Fibroblast of skin of back (primary cell): ENCODE data around the gene HAUS3.

Experiments used
- DNase-seq: peaks from one replicate; pipeline ENCODE4 v3.0.0-alpha.2; 2013

Gene HAUS3

GRCh38 chr4:2262944-2263250 lies 21.0 kb upstream of the HAUS3 start:
- DNase-seq = no peak

GRCh38 chr4:2262145-2262943 lies 20.4 kb upstream of the HAUS3 start:
- peak; percentile 100 for DNase-seq

GRCh38 chr4:2261853-2262144 lies 19.9 kb upstream of the HAUS3 start, which contains the start of gene MXD4:
MXD4 (minus strand) TSS chr4:2262109; CDS start chr4:2261980, 129 bp downstream.
- DNase-seq = no peak

- DNase-seq = peak; percentile 65
Observed at GRCh38 chr4:2261110-2261852, 19.4 kb upstream of the HAUS3 start.

GRCh38 chr4:2260344-2261109 lies 18.6 kb upstream of the HAUS3 start:
- no peak for DNase-seq

- DNase-seq = no peak
Observed at GRCh38 chr4:2259541-2260343, 17.8 kb upstream of the HAUS3 start.

- no peak for DNase-seq
Observed at GRCh38 chr4:2259036-2259540, 17.2 kb upstream of the HAUS3 start.

GRCh38 chr4:2258091-2259035 lies 16.4 kb upstream of the HAUS3 start:
- DNase-seq = no peak

- no peak for DNase-seq
Observed at GRCh38 chr4:2257361-2258081, 15.6 kb upstream of the HAUS3 start.

GRCh38 chr4:2256781-2257191 lies 14.9 kb upstream of the HAUS3 start:
- no peak for DNase-seq

- DNase-seq = no peak
Observed at GRCh38 chr4:2256156-2256731, 14.3 kb upstream of the HAUS3 start.

GRCh38 chr4:2255501-2256155 lies 13.7 kb upstream of the HAUS3 start:
- DNase-seq = peak; percentile 15

GRCh38 chr4:2254665-2255500 lies 13.0 kb upstream of the HAUS3 start:
- DNase-seq = no peak

- DNase-seq = no peak
Observed at GRCh38 chr4:2253160-2254084, 11.5 kb upstream of the HAUS3 start.

- DNase-seq = no peak
Observed at GRCh38 chr4:2252530-2253091, 10.7 kb upstream of the HAUS3 start.

- no peak for DNase-seq
Observed at GRCh38 chr4:2251795-2252529, 10.0 kb upstream of the HAUS3 start.
